GM12878 (cell line): Measurements from ENCODE around the gene CDYL.

Source experiments
- BRCA1 ChIP-seq: IDR thresholded peaks from 2 replicates; pipeline ENCODE4 v1.6.1; 2011; ENCODE audit warnings: low read depth, low read length, improper control_type of control experiment
- CEBPZ ChIP-seq: fragments of 150-350 bp; IDR thresholded peaks from 2 replicates; pipeline ENCODE4 v1.6.1; 2016; ENCODE audit warnings: low read depth, low read length
- CTCF ChIP-seq, 3 experiments: IDR thresholded peaks in 2 of 3; conservative IDR thresholded peaks in 1 of 3; 2 replicates each; pipeline ENCODE4 v1.5.1; 2011; ENCODE audit warnings: low read depth in 3 of 3, low read length in 3 of 3, mild to moderate bottlenecking in 3 of 3, control low read depth in 2 of 3, moderate library complexity in 2 of 3, inconsistent platforms in 1 of 3, mixed read lengths in 1 of 3; ENCODE audit not compliant: control insufficient read depth in 2 of 3, insufficient read depth in 1 of 3; ENCODE audit errors: extremely low read depth in 1 of 3
- HDAC6 ChIP-seq: fragments of 200-600 bp; sonication (generic); IDR thresholded peaks from one replicate; pipeline ENCODE4 v1.8.0; 2017; ENCODE audit warnings: antibody characterized with exemption; ENCODE audit not compliant: unreplicated experiment
- MXI1 ChIP-seq: fragments of 150-350 bp; IDR thresholded peaks from 2 replicates; pipeline ENCODE4 v1.6.1; 2011; ENCODE audit warnings: low read depth, mild to moderate bottlenecking, inconsistent platforms, low read length, improper control_type of control experiment
- NFYB ChIP-seq: IDR thresholded peaks from 2 replicates; pipeline ENCODE4 v1.6.1; 2011; ENCODE audit warnings: low read depth, mild to moderate bottlenecking, low read length, improper control_type of control experiment, moderate library complexity; ENCODE audit not compliant: insufficient read depth
- POLR2A ChIP-seq: IDR thresholded peaks from 2 replicates; pipeline ENCODE4 v1.6.1; 2011; ENCODE audit warnings: low read depth, mild to moderate bottlenecking, low read length
- RCOR1 ChIP-seq: conservative IDR thresholded peaks from 2 replicates; pipeline ENCODE4 v1.6.1; 2012; ENCODE audit warnings: low read depth, low read length, improper control_type of control experiment
- ZBTB4 ChIP-seq: fragments of 450-650 bp; formaldehyde crosslinking; IDR thresholded peaks from 2 replicates; pipeline ENCODE4 v1.4.0; 2022; ENCODE audit warnings: mild to moderate bottlenecking, moderate library complexity
- ZNF24 ChIP-seq: fragments of 450-650 bp; IDR thresholded peaks from 2 replicates; pipeline ENCODE4 v1.6.1; 2017; ENCODE audit warnings: antibody characterized with exemption, mild to moderate bottlenecking

- TF ChIP-seq BRCA1 (no peak), POLR2A (no peak), MXI1 (no peak; the same call in 1 of the 2 replicates), ZNF24 (no peak), CTCF (IDR thresholded peaks at IDR 0.05 in 2 of 3, conservative IDR thresholded peaks at IDR 0.05 in 1 of 3; ENCODE audit: control insufficient read depth in 2 of 3, extremely low read depth in 1 of 3, insufficient read depth in 1 of 3, low read depth in 3 of 3, low read length in 3 of 3) (no peak), RCOR1 (no peak), ZBTB4 (no peak), HDAC6 (no peak), CEBPZ (no peak), NFYB (no peak)
These were observed 228.3 kb downstream of the CDYL start for GRCh38 chr6:5004373-5005037.
